Muscle of arm (tissue), 12 donors: ENCODE measurements around the gene ZNF628. TPM values are rescaled to one million over a fixed set of nuclear protein-coding genes. Genes with fewer than 3 reads are reported as not detected.
A peak's percentile ranks its signal among the peaks of the same experiment; 100 is the strongest.
"Not testable (repeated sequence)": the region's sequence is repeated elsewhere in the genome, so short reads cannot be mapped to it uniquely, and the experiment has no call there.

Experiments used
- DNase-seq: peaks from one replicate; pipeline ENCODE4 v3.0.0-alpha.2; 2013
- polyA plus RNA-seq, 12 donors: library from polyadenylated mRNA; unstranded; fragments of 120-200 nt; gene quantifications; one replicate each; pipeline ENCODE4 v1.2.1, GENCODE V29; 2013; ENCODE audit not compliant: insufficient read length in 12 of 12

ZNF628 gene
- polyA plus RNA-seq, 12 donors = 1.5 to 11.6 (median 2.4) TPM; not detected in 1

DNA sequence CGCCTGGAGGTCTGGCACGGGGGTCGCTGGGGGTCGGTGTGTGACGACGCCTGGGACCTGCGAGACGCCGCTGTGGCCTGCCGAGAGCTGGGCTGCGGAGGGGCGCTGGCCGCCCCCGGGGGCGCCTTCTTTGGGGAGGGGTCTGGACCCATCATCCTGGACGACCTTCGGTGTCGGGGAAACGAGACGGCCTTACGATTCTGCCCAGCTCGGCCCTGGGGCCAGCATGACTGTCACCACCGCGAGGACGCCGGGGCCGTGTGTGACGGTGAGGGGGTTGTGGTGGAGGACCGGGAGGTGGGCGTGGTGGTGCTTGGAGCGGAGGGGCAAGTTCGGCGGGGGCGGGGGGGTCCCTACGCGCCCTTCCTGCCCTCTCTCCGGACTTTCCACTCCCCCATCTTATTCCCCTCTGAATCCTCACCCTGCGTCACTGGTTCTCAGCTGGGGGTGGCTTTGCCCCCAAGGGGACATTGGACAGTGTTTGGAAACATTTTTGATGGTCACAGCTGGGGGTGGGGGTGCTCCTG is 17.3 kb downstream of the ZNF628 start:
- DNase-seq = no peak

DNA sequence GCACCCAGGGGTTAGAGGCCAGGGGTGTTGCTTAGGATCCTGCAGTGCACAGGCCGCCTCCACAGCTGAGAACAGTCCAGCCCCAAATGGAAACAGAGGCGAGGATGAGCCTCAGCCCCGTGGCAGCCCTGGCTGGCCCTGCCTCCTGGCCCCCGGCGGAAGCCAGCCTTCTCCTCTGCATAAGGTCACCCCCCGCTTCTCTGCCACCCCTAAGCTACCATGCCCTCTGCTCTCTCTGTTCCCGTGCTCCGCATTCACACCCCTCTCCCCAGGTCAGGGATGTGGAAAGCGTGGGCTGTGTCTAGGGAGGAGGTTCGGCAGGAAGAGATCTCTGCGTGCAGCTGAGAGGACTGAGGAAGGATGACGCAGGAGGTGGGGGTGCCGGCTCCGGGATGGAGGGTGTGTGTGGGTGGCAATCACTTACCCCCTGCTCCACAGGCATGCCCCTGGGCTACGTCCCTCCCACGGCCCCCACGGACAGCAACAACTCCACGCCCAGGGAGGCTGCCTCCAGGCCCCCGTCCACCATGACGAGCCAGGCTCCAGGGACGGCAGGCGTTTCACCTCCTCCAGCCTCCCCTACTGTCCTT is 17.9 kb downstream of the ZNF628 start:
- no peak for DNase-seq

GRCh38 chr19:55495646-55496349 is 19.4 kb downstream of the ZNF628 start:
- DNase-seq = no peak

DNA sequence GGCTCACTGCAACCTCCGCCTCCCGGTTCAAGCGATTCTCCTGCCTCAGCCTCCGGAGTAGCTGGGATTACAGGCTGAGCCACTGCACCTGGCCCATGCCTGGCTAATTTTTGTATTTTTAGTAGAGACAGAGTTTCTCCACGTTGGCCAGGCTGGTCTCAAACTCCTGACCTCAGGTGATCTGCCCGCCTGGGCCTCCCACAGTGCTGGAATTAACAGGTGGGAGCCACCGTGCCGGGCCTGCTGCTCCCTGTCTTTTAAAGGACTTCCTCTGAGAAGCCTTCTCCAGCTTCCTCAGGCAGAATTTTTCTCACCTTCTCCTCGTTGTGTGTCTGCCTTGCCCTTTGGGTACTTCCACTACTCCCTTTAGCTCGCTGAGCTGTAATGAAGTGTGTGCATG is 20.4 kb downstream of the ZNF628 start:
- DNase-seq = not testable (repeated sequence)

DNA sequence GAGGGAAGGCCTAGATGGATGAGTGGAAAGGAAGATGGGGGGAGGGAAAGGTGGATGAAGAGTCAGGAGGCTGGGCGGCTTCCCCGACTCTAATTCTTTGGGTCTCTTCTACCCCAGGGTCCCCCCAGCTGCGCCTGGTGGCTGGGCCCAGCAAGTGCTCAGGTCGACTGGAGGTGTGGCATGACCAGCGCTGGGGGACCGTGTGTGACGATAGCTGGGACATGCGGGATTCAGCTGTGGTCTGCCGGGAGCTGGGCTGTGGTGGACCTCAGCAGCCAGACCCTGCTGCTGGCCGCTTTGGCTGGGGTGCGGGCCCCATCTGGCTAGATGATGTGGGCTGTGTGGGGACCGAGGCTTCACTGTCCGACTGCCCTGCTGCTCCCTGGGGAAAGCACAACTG is 21.3 kb downstream of the ZNF628 start:
- no peak for DNase-seq

GRCh38 chr19:55498246-55498840 is 21.9 kb downstream of the ZNF628 start:
- DNase-seq = no peak

- no peak for DNase-seq
Observed at GRCh38 chr19:55500368-55500952, 24.0 kb downstream of the ZNF628 start.

DNA sequence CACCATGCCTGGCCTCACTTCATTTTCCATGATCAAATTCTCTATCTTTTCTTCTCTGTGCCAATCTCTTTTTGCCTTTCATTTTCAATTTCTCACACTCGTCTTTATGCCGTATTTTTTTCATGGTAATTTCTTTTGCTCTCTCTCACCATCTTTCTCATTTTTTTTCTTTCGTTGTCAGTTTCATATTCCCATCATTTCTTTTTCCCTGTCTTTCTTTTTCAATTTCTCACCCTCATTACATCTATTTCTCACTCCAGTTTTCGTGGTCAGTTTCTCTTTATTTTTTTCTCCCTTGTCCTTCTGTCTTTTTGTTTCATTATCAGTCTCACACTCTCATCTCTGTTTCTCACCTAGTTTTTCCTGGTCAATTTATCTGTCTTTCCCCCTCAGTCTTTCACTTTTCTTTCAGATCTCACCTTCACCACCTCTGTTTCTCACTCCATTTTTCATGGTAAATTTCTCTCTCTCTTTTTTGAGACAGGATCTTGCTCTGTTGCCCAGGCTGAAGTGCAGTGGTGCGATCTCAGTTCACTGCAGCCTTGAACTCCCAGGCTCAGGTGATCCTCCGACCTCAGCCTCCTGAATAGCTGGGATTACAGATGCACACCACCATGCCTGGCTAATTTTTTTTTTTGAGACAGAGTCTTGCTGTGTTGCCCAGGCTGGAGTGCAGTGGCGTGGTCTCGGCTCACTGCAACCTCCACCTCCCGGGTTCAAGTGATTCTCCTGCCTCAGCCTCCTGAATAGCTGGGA is 26.0 kb downstream of the ZNF628 start:
- DNase-seq = no peak

DNA sequence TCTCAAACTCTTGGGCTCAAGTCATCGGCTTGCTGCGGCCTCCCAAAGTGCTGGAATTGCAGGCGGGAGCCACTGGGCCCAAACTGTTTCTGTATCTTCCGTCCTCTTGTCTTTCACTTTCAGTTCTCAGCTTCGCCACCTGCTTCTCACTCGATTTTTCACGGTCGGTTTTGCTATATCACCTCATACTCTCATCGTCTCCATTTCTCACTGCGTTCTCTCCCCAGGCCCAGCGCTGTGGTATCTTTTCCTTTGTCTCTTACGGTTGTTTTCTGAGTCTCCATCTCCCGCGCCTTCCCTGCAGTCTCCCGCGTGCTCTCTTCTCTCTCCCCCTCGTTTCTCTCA is 26.7 kb downstream of the ZNF628 start:
- no peak for DNase-seq

DNA sequence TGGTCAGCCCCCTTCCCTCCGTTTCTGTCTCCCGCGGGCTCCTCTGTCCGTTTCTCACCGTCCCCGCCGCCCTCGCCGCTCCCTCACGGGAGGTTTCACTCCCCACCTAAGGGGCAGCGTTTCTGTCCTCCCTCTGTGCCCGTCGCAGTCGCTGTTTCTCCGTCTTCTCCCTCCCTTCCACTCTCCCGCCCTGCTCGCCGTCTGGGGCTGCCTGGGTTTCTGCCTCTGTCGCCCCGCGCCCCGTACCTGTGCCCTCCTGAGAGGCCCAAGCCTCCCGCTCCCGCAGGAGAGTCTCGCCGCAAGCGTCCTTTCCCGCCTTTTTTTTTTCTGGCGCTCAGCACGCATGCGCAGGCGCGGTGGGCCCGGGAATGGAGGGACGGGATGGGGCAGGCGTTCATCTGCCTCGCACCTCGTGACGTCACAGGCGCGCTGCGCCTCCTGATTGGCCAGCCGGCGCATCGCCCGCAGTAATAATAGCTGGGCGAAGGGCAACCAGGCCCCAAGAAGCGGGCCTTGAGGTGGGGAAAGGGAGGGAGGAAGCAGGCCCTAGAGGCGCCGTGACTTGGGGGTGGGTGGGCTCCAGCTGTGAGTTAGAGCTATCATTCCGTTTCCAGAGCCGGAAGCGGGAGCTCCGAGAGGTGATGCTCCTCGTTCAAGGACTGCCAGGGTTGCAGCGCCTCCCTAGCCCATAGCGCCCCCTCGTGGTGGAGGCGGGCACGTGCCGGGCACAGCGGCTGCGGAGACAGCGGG is 27.3 kb downstream of the ZNF628 start:
- DNase-seq = peak; percentile 94

- no peak for DNase-seq
Observed at GRCh38 chr19:55504252-55504603, 27.8 kb downstream of the ZNF628 start.

DNA sequence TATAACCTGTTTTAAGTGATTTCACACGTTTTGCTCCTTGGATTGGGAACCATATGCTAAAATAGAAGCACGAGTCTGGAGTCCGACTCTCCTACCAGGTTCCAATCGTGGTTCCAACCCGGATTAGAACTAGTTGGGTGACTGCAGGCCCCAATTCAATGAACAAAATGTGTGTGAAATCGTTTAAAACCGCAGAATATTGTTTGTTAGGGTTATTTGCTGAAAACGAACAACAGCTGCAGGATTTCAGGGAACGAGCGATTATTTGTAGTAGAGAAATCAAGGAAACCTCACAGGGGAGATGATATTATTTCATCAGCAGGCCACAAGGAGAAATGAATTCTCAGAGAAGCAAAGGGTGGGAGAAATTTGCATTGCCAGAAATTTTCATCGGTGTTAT is 28.6 kb downstream of the ZNF628 start:
- no peak for DNase-seq

- no peak for DNase-seq
Observed at GRCh38 chr19:55508120-55508519, 31.7 kb downstream of the ZNF628 start.

- peak; percentile 93 for DNase-seq
Observed at GRCh38 chr19:55516878-55517620, 40.6 kb downstream of the ZNF628 start.

DNA sequence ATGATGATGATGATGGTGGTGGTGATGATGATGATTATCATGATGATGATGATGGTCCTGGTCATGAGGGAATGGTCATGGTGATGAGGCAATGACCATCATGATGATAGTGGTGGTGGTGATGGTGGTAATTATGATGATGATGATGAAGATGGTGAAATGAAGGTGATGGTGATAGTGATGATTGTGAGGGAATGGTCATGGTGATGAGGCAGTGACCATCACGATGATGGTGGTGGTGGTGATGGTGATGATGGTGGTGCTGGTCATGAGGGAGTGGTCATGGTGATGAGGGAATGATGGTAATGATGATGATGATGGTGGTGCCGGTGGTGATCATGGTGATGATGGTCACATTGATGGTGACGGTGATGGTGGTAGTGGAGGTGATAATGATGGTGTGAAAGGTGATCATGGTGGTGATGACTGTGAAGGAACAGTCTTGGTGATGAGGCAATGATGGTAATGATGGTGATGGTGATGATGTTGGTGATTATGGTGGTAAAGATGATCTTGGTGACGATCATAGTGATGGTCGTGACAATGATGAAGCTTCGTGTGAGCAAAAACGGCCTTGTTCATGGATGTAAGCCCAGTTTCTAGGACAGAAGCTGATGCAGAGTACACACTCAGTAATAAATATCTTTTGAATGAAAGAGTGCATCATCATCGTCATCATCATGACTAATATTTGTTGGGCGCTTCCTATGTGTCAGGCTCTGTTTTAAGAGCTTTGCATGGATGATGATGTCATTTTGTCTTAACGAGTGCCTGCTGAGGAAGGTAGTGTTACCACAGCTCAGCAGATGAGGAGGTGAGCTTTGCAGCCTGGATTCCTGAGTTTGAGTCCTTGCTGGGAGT is 43.3 kb downstream of the ZNF628 start:
- DNase-seq = no peak

DNA sequence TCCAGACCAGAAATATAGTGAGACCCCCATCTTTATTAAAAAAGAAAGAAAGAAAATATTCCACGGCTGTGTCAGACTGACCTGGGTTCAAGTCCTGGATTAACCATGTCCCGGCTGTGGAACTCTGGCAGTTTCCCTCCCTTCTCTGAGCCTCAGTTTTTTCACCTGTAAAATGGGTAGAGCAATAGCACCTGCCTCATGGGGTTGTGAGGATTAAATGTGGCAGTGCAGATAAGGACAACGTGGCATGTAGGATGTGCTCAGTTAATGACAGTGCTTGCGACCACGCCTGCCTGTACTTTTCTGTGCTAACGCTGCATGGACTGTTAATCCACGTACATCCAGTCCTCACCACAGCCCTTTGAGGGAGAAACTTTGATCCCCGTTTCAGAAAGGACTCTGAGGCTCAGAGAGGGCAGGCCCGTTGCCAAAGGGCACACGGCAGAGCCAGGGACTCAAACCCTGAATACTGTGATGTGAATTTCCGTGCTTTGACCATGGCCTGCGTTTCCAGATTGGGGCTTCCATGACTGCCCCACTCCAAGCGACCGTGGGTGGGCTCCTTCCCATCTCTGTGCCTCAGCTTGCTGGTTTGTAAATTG is 44.4 kb downstream of the ZNF628 start:
- no peak for DNase-seq

- DNase-seq = no peak
Observed at GRCh38 chr19:55525289-55526101, 49.1 kb downstream of the ZNF628 start.
